Ascending aorta (tissue), 2 donors: Measurements from ENCODE around the gene PCDHGB6. TPM values are rescaled to one million over a fixed set of nuclear protein-coding genes. Genes with fewer than 3 reads are reported as not detected.
"Not testable (repeated sequence)": the region's sequence is repeated elsewhere in the genome, so short reads cannot be mapped to it uniquely, and the experiment has no call there.

ENCODE experiments used
- DNase-seq, 2 donors: peaks; one replicate each; pipeline ENCODE4 v3.0.0-alpha.2; 2019; ENCODE audit warnings: low spot score in 2 of 2
- H3K27ac ChIP-seq, 2 donors: fragments of 200-600 bp; sonication (generic); one replicate each; pipeline ENCODE4 v1.5.1; 2016 to 2017; ENCODE audit warnings: mild to moderate bottlenecking in 1 of 2
- H3K27me3 ChIP-seq: fragments of 200-600 bp; sonication (generic); one replicate; pipeline ENCODE4 v1.5.1; 2017
- H3K36me3 ChIP-seq, 2 donors: fragments of 200-600 bp; sonication (generic); one replicate each; pipeline ENCODE4 v1.5.1; 2016
- H3K4me1 ChIP-seq, 2 donors: fragments of 200-600 bp; sonication (generic); one replicate each; pipeline ENCODE4 v1.5.1; 2016 to 2017; ENCODE audit warnings: mild to moderate bottlenecking in 1 of 2
- H3K4me3 ChIP-seq, 2 donors: fragments of 200-600 bp; sonication (generic); one replicate each; pipeline ENCODE4 v1.5.1; 2016 to 2017; ENCODE audit warnings: mild to moderate bottlenecking in 1 of 2
- H3K9me3 ChIP-seq, 2 donors: fragments of 200-600 bp; sonication (generic); one replicate each; pipeline ENCODE4 v1.5.1; 2016
- CTCF ChIP-seq, 3 experiments: fragments of 200-600 bp in 2 of 3; fragments of 450-650 bp in 1 of 3; sonication (generic) in 2 of 3; IDR thresholded peaks; one replicate each; pipeline ENCODE4 v1.5.1; 2016 to 2019; ENCODE audit warnings: antibody characterized with exemption in 3 of 3, mild to moderate bottlenecking in 1 of 3, moderate library complexity in 1 of 3
- intact Hi-C: fragments of 100-400 bp; cut with DNase I; formaldehyde crosslinking; loops from one replicate; pipeline ENCODE4 v1.15.1; 2023
- total RNA-seq: library from RNA; depleted of rRNA; stranded (reverse); fragments of >200 nt; gene quantifications from one replicate; pipeline ENCODE4 v1.1.0, GENCODE V29; 2016

The PCDHGB6 gene
- total RNA-seq, 1 donor from 2014 or later: 3.9 TPM

GRCh38 chr5:141374627-141375026, 33.2 kb upstream of the PCDHGB6 start:
- no peak overlapping the region for H3K4me3 ChIP-seq
- intact Hi-C loops: no loop called here
- DNase-seq: no peak
- H3K27me3 ChIP-seq: no peaks in the 10 kb centered on the region
- H3K27ac ChIP-seq: no peak overlapping the region
- TF ChIP-seq CTCF (IDR thresholded peaks at IDR 0.05): no peak
- H3K9me3 ChIP-seq: peaks cover 88 to 100% of the 10 kb centered on the region in 2 donors
- H3K4me1 ChIP-seq: no peaks in the 10 kb centered on the region
- no peaks in the 10 kb centered on the region for H3K36me3 ChIP-seq

- H3K27me3 ChIP-seq, H3K4me3 ChIP-seq, H3K36me3 ChIP-seq, H3K27ac ChIP-seq, intact Hi-C loops, H3K4me1 ChIP-seq, DNase-seq: not testable (repeated sequence)
- H3K9me3 ChIP-seq: peaks cover 90 to 99% of the 10 kb centered on the region in 2 donors
These were observed 32.2 kb upstream of the PCDHGB6 start for GRCh38 chr5:141375444-141376155.

GRCh38 chr5:141382469-141383294, 25.1 kb upstream of the PCDHGB6 start, which contains the start of gene PCDHGA7:
Gene PCDHGA7 (plus strand): TSS chr5:141382742. CDS start chr5:141382900, 158 bp downstream.
- Histone ChIP-seq H3K36me3 (peaks cover 0 to 6% of the 10 kb centered on the region in 2 donors), H3K9me3 (peaks cover 85 to 99% of the 10 kb centered on the region in 2 donors), H3K27ac (no peak within 1 kb of the TSS), H3K27me3 (no peaks in the 10 kb centered on the region), H3K4me1 (no peaks in the 10 kb centered on the region), H3K4me3 (peak within 1 kb of the TSS; percentile 19 to 21)
- no peak for DNase-seq
- TF ChIP-seq CTCF (IDR thresholded peaks at IDR 0.05): no peak
- intact Hi-C loops: no loop called here

GRCh38 chr5:141383345-141383744, 24.5 kb upstream of the PCDHGB6 start:
- Histone ChIP-seq H3K27ac (no peak overlapping the region), H3K9me3 (peaks cover 81 to 96% of the 10 kb centered on the region in 2 donors), H3K36me3 (peaks cover 0 to 6% of the 10 kb centered on the region in 2 donors), H3K4me3 (no peak overlapping the region), H3K4me1 (no peaks in the 10 kb centered on the region), H3K27me3 (no peaks in the 10 kb centered on the region)
- no peak for DNase-seq
- intact Hi-C loops: no loop called here
- no peak for TF ChIP-seq CTCF (IDR thresholded peaks at IDR 0.05)

GRCh38 chr5:141384471-141385267, 23.2 kb upstream of the PCDHGB6 start:
- no peak for TF ChIP-seq CTCF (IDR thresholded peaks at IDR 0.05)
- Histone ChIP-seq H3K4me3 (no peak overlapping the region), H3K36me3 (peaks cover 0 to 6% of the 10 kb centered on the region in 2 donors), H3K27me3 (no peaks in the 10 kb centered on the region), H3K9me3 (peaks cover 86 to 96% of the 10 kb centered on the region in 2 donors), H3K4me1 (no peaks in the 10 kb centered on the region), H3K27ac (no peak overlapping the region)
- intact Hi-C loops: no loop called here
- no peak for DNase-seq
